ENCODE results near the gene RELN. TPM values are rescaled to one million over a fixed set of nuclear protein-coding genes. Genes with fewer than 3 reads are reported as not detected.
A peak's percentile ranks its signal among the peaks of the same experiment; 100 is the strongest.

The RELN gene
- total and polyA plus RNA-seq, 8 donors = 0.08 to 1.4 (median 0.64) TPM

DNA sequence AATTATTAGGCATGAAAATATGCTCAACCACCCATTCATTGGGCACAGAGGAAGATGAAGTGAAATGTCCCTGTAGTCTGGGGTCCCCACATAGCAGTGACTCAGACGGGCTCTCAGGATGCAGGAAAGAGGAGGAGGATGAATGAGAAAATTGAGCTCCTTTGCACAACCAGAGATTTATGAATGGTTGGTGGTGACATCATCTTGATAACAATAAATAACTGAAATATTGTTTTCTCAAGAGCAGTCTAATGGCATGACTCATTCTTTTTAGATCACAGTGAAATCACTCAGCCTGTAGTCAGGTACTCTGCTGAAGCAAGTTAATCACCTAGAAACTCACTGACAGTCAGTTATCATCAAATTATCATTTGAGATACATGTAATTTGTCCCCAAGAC is 254.1 kb downstream of the RELN start:
- Histone ChIP-seq H3K27ac (no peak overlapping the region), H3K4me3 (no peak overlapping the region), H3K9me3 (no peaks in the 10 kb centered on the region), H3K36me3 (no peaks in the 10 kb centered on the region), H3K27me3 (no peaks in the 10 kb centered on the region), H3K4me1 (no peaks in the 10 kb centered on the region)
- peak in 2 of 4 donors; percentile 24 to 45 for ATAC-seq
- no peak for DNase-seq
- intact Hi-C loops (cut with DNase I) = no loop called here
- 57 to 81% methylated on average over 1 of the region's 1 CpG for WGBS, 2 donors
- no peak for FAIRE-seq
- TF ChIP-seq, protein P1, sequence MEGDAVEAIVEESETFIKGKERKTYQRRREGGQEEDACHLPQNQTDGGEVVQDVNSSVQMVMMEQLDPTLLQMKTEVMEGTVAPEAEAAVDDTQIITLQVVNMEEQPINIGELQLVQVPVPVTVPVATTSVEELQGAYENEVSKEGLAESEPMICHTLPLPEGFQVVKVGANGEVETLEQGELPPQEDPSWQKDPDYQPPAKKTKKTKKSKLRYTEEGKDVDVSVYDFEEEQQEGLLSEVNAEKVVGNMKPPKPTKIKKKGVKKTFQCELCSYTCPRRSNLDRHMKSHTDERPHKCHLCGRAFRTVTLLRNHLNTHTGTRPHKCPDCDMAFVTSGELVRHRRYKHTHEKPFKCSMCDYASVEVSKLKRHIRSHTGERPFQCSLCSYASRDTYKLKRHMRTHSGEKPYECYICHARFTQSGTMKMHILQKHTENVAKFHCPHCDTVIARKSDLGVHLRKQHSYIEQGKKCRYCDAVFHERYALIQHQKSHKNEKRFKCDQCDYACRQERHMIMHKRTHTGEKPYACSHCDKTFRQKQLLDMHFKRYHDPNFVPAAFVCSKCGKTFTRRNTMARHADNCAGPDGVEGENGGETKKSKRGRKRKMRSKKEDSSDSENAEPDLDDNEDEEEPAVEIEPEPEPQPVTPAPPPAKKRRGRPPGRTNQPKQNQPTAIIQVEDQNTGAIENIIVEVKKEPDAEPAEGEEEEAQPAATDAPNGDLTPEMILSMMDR (IDR thresholded peaks at IDR 0.05) = no peak

DNA sequence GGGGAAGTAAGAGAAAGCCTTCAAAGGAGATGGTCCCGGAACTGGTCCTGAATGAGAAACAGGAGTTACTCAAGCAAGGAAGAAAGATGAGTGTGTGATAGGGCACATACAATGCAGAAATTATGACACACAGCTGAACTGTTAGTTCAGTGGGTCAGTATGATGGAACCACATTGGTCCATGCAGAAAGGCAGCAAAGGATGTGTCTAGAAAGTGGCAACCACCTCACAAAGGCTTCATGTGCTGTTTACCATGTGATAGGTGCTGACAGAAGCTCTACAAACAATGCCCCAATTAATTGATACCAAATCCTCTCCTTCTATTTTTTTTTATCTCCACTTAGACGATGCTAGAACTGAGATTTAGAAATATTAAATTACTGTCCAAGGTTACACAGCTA is 258.3 kb downstream of the RELN start:
- FAIRE-seq (no peak), DNase-seq (no peak), ATAC-seq (no peak)
- TF ChIP-seq, protein P1 (IDR thresholded peaks at IDR 0.05) = no peak
- Histone ChIP-seq H3K27me3 (no peaks in the 10 kb centered on the region), H3K27ac (no peak overlapping the region), H3K36me3 (no peaks in the 10 kb centered on the region), H3K9me3 (no peaks in the 10 kb centered on the region), H3K4me1 (no peaks in the 10 kb centered on the region), H3K4me3 (no peak overlapping the region)
- WGBS, 2 donors = 64 to 71% methylated on average over 2 of the region's 2 CpGs
- intact Hi-C loops (cut with DNase I) = no loop called here

DNA sequence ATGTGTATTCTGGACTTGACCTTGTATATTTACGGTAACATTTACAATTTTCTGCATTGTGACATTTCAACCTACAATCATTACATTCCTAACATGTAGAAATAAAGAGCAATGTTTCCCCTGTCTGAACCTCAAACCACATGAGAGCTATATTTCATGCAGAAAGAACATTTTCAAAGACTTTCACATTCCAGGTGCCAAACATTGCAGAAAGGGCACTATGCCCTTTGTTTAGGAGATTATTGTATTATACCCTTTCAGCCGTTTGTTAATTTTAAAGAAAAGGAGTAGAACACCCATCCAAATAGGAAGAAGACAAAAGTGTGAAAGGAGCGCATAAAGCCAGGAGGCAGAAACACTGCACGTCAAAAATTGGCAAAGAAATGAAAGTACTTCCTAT is 260.4 kb downstream of the RELN start:
- intact Hi-C loops (cut with DNase I) = no loop called here
- Histone ChIP-seq H3K4me1 (no peaks in the 10 kb centered on the region), H3K4me3 (no peak overlapping the region), H3K27ac (no peak overlapping the region), H3K9me3 (no peaks in the 10 kb centered on the region), H3K36me3 (no peaks in the 10 kb centered on the region), H3K27me3 (no peaks in the 10 kb centered on the region)
- FAIRE-seq (no peak), ATAC-seq (no peak), DNase-seq (no peak)
- 46 to 52% methylated on average over 4 of the region's 4 CpGs for WGBS, 2 donors
- TF ChIP-seq, protein P1 (IDR thresholded peaks at IDR 0.05) = no peak

DNA sequence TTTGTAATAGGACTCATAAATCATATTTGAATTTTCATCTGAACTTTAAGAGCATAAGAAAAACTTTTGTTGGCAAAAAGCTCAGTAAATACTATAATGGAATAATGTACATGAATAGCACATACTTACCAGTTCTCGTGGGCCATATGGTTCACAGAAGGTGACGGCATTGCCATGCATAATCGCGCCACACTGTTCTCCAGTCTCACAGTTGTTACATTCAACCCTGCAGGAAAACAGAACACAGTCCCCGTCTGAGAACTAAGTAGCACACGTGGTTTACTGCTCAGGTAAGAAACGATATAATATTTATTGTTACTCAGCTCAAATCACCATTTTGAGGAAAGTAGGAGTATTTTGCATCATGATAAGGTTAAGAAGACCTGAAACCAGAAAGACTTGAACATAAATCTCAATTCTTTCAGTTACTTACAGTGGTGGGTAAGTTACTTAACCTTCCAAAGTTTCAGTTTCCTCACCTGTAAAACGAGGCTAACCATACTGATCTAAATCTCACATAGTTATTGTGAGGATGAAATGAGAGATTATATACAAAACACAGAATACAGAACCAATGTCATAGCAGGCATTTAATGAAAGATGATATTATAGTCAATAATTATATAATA is 261.4 kb downstream of the RELN start:
- FAIRE-seq (no peak), ATAC-seq (no peak), DNase-seq (no peak)
- no peaks in the 10 kb centered on the region for H3K36me3 ChIP-seq
- no peak overlapping the region for H3K27ac ChIP-seq
- no peaks in the 10 kb centered on the region for H3K27me3 ChIP-seq
- no peaks in the 10 kb centered on the region for H3K9me3 ChIP-seq
- TF ChIP-seq, protein P1 (IDR thresholded peaks at IDR 0.05) = no peak
- no peaks in the 10 kb centered on the region for H3K4me1 ChIP-seq
- no peak overlapping the region for H3K4me3 ChIP-seq
- intact Hi-C loops (cut with DNase I) = no loop called here
- WGBS, 2 donors = 74 to 79% methylated on average over 8 of the region's 8 CpGs

DNA sequence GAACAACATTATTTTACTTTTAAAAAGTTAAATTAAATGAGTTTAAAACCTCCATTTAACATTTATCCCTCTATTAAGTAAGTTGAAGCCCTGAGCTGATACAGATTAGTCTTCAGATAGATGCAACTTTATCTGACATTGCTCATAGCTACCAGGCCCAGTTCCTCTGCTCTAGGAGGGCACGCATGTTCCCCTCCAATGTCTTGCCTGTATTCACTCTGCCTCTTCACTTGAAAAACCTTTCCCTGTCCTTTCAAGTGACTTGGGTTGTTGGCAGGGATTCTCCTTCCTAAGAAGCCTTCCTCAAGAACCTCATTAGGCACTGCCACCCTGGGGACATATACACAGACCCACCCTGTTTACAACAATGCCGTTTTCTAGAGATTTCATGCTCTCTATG is 270.4 kb downstream of the RELN start:
- intact Hi-C loops (cut with DNase I) = no loop called here
- WGBS, 2 donors = 72 to 89% methylated on average over 2 of the region's 2 CpGs
- H3K36me3 ChIP-seq = no peaks in the 10 kb centered on the region
- ATAC-seq (no peak), DNase-seq (no peak), FAIRE-seq (no peak)
- H3K4me1 ChIP-seq = no peaks in the 10 kb centered on the region
- no peaks in the 10 kb centered on the region for H3K27me3 ChIP-seq
- H3K27ac ChIP-seq = no peak overlapping the region
- H3K4me3 ChIP-seq = no peak overlapping the region
- TF ChIP-seq, protein P1 (IDR thresholded peaks at IDR 0.05) = no peak
- no peaks in the 10 kb centered on the region for H3K9me3 ChIP-seq

Data from pancreas (tissue), 10 donors.